LNCaP clone FGC (cell line): ENCODE results near the gene SLBP.

Experiments used
- DNase-seq: peaks from one replicate; pipeline ENCODE4 v3.0.0-alpha.2; 2011; ENCODE audit warnings: low read depth
- H3K4me3 ChIP-seq: 2 replicates; pipeline ENCODE4 v1.5.1; 2011; ENCODE audit warnings: mild to moderate bottlenecking, low read depth, low read length, control low read depth
- CTCF ChIP-seq: IDR thresholded peaks from 2 replicates; pipeline ENCODE4 v1.5.1; 2012; ENCODE audit warnings: mild to moderate bottlenecking; ENCODE audit not compliant: control insufficient read depth, insufficient read depth; ENCODE audit errors: extremely low read depth

SLBP gene

GRCh38 chr4:1712216-1713002, at the start of gene SLBP:
SLBP (minus strand) TSS chr4:1712319; CDS start chr4:1712188, 131 bp downstream.
- DNase-seq: peak; percentile 91
- peak within 1 kb of the TSS; percentile 80 for H3K4me3 ChIP-seq
- no peak for TF ChIP-seq CTCF

- TF ChIP-seq CTCF: no peak
- DNase-seq: no peak
- H3K4me3 ChIP-seq: no peak overlapping the region
These were observed 49.1 kb upstream of the SLBP start for GRCh38 chr4:1761130-1761689.

- no peak for DNase-seq
- no peak for TF ChIP-seq CTCF
- no peak overlapping the region for H3K4me3 ChIP-seq
These were observed 48.5 kb upstream of the SLBP start for GRCh38 chr4:1760521-1761071.

DNA sequence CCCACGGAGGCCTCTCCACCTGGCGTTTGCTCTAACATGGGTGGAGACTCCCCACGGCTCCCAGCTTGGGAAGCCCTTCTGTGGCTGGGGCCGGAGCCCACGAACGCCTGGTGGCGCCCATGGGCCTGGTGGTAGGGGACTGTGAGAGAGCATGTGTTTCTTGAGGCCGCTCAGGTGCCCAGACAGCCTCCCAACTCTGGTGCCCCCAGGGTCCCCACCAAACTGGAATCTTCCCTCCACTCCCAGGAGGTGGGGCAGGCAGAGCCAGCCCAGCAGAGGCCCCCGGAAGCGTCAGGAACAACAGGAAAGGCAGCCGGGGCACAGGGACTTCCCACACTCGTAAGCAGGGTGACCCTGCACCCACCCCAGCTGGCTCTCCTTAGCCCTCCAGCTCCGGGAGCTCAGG, 47.7 kb upstream of the SLBP start:
- TF ChIP-seq CTCF: no peak
- no peak for DNase-seq
- H3K4me3 ChIP-seq: no peak overlapping the region

GRCh38 chr4:1759170-1759817, 47.2 kb upstream of the SLBP start:
- no peak for TF ChIP-seq CTCF
- DNase-seq: no peak
- H3K4me3 ChIP-seq: no peak overlapping the region

GRCh38 chr4:1758306-1759121, 46.4 kb upstream of the SLBP start:
- no peak for DNase-seq
- H3K4me3 ChIP-seq: no peak overlapping the region
- TF ChIP-seq CTCF: no peak
